Medulla oblongata (tissue), 1 donor: Measurements from ENCODE around the gene ELL2.
"Not testable (repeated sequence)": the region's sequence is repeated elsewhere in the genome, so short reads cannot be mapped to it uniquely, and the experiment has no call there.

ENCODE experiments used
- DNase-seq: peaks from one replicate; pipeline ENCODE4 v3.0.0-alpha.2; 2015; ENCODE audit errors: extremely low spot score

ELL2 gene

GRCh38 chr5:95930141-95930930, 31.3 kb downstream of the ELL2 start:
- DNase-seq: no peak

GRCh38 chr5:95928724-95929253, 32.9 kb downstream of the ELL2 start:
- no peak for DNase-seq

DNA sequence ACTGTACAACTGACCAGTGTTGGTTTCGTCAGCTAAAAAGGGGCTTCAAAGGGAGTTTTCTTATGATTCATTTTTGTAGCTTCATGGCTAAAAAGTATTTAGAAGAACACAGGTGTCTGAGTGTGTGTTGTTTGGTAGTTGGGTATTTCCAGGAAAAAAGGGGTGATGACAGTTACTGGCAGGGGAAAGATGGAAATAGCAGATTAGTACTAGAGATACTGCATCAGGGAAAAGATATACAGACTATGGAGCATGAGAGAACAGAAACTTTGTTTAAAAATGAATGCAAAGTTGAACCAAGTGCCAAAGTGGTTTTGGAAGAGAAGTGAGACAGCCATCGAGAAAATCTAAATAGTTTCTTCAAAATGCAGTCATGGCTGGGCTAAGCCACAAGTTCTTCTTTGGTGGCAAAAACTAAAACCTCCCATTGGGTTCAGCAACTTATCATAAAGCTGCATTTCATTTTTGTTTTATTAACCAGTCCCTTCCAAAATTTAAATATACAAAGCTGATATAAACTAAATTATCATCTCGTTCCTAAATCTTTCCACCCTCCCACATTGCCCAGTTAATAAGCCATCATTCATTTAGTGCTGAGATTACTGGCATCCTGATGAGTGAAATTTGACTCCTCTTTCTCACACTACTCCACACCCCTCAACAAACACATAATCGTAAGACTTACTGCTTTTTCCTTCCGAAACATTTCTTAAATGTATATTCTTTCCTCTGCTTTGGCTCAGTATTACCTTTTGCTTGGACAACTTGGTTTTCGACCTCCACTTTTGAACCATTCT, 33.5 kb downstream of the ELL2 start:
- no peak for DNase-seq

DNA sequence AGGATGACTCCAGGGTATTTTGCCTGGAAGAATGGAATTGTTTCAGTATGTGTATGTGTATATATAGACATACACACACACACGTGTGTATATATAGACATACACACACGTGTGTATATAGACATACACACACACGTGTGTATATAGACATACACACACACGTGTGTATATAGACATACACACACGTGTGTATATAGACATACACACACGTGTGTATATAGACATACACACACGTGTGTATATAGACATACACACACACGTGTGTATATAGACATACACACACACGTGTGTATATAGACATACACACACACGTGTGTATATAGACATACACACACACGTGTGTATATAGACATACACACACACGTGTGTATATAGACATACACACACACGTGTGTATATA, 34.4 kb downstream of the ELL2 start:
- not testable (repeated sequence) for DNase-seq

DNA sequence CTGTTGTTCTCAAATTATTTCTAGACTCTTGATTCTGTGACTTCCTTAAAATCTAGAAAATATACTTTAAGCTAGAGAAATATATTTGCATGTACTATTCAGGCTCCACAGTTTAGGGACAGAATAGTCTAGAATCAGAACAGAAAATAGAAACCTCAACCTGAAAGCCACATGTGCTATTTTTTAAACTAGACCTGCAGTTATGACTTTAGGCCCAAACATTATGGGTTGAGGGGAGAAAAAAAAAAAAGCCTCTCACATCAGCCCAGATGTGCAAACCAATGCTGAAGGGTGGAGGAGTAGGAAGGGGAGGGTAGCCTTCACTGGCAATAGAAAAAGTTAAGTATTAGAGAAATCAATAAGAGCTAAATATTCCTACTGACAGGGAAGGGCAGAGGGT, 35.7 kb downstream of the ELL2 start:
- no peak for DNase-seq

- no peak for DNase-seq
Measured at GRCh38 chr5:95925378-95925744, 36.3 kb downstream of the ELL2 start.

DNA sequence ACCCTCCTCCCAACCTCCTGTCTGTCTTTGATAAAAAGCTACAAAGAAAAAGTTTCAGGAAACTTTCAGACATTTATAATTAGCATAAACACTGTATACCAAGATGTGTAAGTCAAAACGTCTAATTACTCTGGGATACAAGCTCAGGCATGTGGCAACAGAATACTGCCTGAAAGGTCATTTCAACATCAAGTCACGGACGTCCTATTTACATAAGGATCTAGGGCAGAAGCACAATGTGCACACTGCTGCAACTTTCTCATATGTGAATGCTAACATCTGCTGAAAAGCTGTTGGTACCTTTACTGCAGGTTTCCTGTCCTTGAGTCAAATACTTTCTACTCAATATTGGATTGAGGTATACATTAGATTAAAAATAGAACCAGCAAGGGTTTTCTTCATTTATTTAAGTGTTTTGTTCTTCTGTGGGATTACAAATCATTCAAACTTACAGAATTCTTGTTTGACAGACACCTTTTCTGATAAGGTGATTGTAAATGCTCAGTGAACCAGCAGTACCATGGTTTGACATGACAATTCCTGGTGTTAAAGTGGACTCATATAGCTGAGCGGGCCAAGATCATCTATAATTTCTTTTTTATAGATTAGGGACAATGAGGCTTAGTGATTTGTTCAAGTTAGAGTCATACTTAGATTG, 36.8 kb downstream of the ELL2 start:
- no peak for DNase-seq

- no peak for DNase-seq
Measured at GRCh38 chr5:95923918-95924544, 37.6 kb downstream of the ELL2 start.

- DNase-seq: no peak
Measured at GRCh38 chr5:95922798-95923197, 38.9 kb downstream of the ELL2 start.

GRCh38 chr5:95921501-95921900, 40.1 kb downstream of the ELL2 start:
- no peak for DNase-seq

DNA sequence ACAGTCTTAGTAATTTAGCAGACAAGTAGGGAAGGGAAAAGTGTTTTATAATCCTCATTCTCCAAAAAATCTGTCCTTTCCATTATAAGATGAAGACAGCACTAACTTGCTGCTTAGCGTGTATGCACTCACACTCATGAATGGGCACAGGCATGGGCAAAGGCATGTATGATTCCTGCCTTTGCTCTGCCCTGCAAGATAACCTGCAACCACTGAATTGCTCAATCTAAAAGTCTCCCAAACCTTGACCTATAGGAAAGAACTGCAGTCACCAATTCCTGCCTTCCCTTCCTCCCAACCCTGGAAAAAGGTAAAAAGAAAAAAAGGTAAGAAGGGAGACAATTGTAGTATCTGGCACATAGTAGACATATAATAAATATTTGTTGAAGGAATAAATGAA, 40.8 kb downstream of the ELL2 start:
- no peak for DNase-seq

DNA sequence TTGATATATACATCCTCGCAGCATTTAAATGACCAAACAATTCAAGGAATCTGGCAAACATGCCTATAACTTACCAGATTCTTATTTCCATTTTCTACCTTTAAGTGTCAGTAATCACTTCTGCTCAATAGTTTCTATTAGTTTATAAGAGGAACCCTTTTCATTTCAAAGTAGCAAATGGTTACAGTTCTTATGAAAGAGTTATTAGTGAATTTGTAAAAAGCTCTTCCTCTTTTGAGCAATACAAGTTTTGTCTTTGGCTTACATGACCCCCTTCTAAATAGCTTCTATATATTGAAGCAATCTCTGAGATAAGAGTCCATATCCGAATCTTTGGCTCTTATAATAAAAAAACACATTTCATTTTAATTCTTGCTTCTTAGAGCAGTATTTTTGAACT, 42.0 kb downstream of the ELL2 start:
- no peak for DNase-seq

DNA sequence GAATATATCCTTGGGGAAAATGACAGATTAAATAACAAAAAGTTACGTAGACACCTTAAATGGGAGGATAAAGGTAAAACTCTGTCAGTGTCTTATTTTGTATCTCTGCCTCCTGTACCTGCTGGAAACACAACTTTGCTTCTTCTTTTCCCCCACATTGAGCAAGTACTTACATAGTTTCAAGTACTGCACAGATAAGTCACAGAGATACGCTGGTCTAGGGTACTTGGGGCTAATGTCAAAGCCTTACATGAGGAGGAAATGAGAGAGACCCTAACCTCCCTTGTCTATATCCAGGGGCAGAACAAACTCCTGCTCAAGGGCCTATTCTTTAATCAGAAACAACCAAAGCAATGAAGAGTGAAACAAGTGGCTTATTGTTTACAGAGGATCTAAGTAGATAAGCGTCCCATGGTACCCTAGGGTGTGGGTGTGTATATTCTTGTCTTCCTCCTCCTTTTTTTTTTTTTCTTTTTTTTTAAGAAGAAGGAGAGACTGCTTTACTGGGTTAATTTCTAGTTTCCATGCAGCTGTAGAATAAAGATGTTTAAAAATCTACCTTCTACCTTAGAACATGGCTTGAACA, 43.1 kb downstream of the ELL2 start:
- no peak for DNase-seq

DNA sequence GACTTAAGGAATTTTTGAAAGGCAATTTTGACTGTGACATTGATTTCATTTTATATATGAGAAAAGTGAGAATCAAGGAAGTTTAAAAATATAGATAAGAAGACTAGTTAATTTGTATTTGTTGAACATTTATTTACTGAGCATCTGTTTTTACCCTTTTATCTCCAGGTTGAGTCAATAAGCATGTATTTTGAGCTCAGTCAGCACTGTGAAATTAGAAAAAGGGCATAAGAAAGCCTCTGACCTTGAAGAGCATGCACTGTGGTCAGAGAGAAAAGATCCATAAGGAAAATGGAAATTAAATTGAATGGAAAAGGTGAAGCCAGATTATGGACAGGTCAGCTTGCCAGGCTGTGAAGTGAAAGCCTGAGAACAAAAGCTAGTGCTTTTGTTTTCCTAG, 44.4 kb downstream of the ELL2 start:
- no peak for DNase-seq

DNA sequence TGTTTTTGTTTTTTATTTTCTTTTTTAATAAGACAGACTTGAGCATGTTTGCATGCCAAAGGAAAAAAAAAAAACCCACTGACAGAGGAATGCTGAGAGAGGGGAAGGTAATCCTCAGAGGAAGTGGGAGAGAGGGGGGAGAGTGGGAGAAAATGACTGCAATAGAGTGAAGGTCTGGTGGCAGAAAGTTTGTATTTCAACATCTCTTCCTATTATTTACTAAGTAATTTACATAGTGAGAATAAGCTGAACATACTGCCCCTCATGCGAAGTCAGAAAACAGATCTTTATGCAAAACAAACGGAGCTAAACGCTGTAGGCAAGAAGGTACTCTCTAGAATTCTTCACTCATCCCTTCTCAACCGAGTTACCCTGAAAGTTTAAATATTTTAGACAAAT, 45.0 kb downstream of the ELL2 start:
- no peak for DNase-seq

GRCh38 chr5:95915999-95916686, 45.5 kb downstream of the ELL2 start:
- DNase-seq: peak; percentile 68

- DNase-seq: no peak
Measured at GRCh38 chr5:95913663-95914062, 48.0 kb downstream of the ELL2 start.

GRCh38 chr5:95912029-95912428, 49.6 kb downstream of the ELL2 start:
- DNase-seq: no peak

DNA sequence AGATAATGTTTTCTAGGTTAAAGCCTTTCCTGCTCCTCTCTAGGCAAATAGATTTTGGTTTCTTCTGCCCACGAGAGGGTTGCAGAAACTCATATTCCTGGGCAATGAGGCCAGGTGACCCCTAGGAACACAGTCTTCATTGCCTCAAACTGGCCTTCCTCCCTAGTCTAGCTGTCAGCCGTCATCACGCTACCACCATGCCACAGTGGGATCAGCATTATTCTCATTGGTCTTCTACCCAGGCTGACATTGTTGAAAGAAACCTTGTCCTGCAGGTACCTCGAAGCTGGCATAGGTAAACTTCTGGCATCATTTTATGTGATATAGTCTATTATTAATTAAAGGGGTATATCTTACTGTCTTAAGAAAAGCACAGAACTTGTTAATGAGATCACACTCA, 51.1 kb downstream of the ELL2 start:
- no peak for DNase-seq

GRCh38 chr5:95909738-95910137, 51.9 kb downstream of the ELL2 start:
- DNase-seq: no peak

DNA sequence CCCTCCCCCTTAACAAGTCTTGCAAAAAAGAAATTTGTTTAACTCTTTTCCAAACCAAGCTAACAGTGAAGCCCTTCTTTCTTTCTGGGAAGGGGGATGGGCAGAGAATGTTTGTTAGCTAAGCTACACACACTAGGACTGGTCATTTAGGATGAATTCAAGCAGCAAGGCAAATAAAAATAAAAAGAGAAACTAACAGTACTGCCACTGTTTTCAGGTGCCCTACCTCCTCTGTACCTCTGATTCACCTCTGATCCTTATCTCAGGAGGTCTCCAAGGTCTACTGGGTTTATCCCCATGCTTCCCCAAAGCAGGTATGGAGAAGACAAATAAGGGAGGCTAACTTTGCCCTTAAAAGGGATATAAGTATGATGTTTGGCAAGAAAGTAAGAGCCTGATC, 52.9 kb downstream of the ELL2 start:
- no peak for DNase-seq
